Kidney capillary endothelial cell (primary cell): Measurements from ENCODE around the gene TSR3.
A peak's percentile ranks its signal among the peaks of the same experiment; 100 is the strongest.

ENCODE experiments used
- DNase-seq: peaks from one replicate; pipeline ENCODE4 v3.0.0-alpha.2; 2018; ENCODE audit warnings: low spot score

TSR3 gene

DNA sequence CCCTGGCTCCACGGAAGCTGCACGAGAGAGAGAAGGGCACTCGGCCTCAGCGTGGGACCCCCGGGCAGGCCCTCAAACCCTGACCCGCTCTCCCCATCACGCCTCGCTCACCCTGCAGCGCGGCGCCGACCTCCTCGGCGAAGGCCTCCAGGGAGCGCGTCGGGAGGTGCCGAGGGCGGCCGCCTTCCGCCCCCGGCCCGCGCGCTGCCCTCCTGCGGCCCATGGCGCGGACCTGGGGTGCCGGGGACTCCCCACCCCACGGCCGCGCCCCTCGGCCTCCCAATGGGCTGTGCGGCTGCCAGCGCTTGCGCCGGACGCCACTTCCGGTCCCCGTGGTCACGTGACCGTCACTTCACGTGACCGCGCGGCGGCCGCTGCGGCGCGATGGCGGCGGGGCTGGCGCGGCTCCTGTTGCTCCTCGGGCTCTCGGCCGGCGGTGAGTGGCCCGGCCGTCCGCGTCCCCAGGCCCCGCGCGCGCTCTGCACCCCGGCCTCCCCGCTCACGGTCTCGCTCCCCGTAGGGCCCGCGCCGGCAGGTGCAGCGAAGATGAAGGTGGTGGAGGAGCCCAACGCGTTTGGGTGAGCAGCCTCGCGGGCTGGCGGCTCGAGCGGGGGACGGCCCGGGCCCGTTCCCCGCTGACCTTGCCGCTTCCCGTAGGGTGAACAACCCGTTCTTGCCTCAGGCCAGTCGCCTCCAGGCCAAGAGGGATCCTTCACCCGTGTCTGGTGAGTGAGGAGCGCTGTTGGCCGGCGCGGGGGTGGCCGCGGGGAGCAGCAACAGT is at the start of gene TSR3, which contains the start of gene GNPTG:
TSR3 (minus strand) TSS at position 297 of the 781 bp plus-strand sequence; CDS start at position 223, 74 bp downstream.
GNPTG (plus strand) TSS at position 350 of the 781 bp plus-strand sequence; CDS start at position 385, 35 bp downstream.
- peak; percentile 83 for DNase-seq

DNA sequence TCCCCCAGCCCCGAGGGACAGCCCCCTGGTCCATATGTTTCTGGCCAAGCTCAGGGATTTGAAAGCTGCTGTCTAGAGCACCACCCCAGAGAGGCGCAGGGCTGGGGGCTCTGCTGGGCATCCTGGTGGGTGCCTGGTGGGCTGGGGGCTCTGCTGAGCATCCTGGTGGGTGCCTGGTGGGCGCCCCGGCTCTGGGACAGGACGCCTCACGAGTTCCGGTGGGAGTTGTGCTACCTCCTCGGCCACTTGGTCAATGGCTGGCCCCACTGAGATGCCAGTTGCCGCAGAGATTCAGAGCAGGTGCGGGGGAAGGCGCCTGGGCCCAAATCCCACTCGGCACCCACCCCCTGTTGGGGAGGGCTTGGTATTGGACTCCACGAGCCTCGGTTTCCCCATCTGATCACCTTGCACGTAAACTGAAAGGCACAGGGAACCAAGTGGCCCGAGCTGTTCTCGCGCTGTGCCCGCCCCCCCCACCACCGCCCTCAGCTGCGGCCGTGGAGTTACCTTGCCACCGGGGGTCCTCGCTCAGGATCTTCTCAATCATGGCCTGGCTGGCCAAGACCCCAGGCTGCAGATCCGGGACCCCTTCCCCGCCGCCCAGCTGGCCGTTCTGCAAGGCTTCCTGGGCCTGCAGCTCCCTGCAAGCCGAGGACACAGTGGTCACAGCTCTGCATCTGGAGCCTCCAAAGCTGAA is 49.5 kb upstream of the TSR3 start:
- no peak for DNase-seq

DNA sequence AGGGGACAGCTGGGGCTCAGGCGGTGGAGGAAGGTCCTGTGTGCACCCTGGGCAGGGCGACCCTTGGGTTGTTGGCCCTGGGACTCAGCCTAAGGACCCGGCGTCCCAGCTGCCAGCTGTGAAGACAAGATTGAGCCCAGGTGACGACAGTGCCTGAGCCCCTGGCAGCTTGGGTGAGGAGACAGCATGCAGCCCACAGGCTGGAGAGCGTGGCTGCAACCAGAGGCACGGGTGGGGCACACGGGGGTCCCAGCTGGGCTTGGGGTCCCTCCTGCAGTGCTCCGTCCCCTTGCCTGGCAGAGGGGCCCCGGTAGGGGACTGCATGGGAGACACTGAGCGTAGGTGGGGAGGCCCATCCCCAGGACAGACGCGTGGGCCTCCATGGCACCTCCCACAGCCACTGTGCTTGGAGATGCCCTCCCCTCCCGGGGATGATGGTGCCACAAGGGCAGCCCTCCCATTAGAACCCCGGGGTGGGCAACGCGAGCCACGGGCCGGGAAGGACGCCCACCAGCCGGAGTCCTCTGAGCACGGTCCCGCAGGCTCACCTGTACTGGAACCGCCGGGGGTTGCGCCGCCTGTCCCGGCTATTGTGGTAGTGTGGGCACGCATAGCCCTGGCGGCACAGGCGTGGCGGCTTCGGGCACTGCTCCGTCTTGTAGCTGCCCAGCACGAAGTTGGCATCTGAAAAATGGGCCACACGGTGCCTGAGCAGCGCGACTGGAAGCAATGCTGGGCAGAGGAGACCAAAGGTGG is 47.3 kb upstream of the TSR3 start:
- DNase-seq: no peak

DNA sequence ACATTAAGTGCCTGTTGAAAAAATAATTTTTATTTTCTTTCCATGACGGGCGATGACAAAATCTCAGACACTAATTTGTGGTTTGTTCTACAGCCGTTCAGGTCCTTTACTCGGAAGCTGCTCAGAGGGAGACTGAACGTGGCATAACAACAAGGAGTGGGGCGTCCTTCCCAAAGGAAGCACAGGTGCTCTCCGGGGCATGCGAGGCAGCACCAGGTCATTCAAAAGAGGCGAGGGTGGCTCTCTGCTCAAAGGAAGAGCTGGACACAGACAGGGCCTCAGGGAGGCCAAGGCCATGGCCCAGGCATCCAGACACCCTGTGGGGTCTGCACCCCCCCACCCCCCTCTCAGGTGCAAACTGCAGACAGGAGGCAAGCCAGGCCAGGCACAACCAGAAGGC is 46.7 kb upstream of the TSR3 start:
- DNase-seq: no peak

DNA sequence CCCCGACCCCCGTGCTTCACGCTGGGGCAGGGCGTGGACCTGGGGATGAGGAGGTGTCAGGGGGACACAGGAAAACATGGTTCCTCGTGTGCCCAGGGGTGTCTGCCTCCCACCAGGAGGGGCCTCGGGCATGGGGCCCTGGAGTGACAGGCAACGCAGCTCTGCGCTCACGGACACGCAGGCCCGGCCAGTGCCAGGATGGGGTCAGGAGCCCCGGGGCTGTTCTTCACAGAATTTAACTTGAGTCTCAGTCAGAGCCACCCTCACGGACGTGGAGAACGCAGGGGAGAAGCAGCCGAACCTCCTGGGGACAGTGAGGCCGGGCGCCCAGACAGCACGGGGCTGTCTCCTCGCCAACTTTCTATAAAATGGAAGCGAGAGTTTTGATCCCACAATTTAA is 46.1 kb upstream of the TSR3 start:
- no peak for DNase-seq

DNA sequence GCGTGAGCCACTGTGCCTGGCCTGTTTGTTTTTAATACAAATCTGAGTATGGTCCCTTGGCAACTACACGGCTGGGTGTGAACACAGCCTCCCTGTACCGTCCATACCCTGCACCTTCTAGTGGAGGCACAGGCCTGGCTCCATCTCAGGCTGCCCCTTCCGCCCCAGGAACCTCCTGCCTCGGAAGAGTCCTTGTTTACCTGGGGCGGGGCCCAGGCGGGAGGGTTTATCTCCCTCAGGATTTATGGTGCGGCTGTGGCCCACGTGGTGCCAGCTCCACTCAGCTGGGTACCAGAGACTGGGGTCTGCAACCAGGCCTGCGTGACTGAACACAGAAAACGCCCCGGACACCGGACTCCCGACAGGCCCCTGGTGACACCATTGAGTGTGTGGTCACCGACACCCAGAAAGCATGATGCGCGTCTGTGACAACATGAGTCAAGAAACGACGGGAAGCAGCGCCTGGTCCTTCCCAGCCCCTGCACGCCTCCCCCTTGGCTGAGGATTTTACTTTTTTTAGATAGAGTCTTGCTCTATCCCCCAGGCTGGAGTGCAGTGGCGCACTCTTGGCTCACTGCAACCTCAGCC is 43.9 kb upstream of the TSR3 start:
- DNase-seq: no peak

DNA sequence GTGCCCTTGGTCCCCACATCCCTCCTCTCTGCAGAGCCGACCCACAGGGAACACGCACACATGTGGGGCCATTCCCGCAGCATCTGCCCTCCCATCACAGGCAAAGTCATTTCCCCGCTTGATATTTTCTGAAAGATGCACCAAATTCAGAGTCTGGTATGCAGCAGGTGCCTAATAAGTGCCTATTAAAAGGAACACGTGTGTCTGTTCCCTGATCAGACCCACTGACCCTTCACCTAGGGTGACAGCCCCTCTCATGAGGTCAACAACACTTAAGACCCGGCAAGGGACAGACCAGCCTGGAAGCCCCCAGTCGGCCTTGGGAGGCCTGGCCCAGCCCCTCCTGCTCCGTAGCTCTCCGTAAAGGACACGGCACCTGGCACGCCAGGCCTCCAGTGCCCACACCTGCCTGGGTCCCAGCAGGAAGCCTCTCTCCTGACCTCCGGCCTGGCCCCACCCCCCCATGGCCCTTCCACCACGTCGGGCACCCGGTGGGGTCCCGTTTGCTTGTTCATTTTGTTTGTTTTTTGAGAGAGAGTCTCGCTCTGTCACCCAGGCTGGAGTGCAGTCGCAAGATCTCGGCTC is 42.8 kb upstream of the TSR3 start:
- no peak for DNase-seq

DNA sequence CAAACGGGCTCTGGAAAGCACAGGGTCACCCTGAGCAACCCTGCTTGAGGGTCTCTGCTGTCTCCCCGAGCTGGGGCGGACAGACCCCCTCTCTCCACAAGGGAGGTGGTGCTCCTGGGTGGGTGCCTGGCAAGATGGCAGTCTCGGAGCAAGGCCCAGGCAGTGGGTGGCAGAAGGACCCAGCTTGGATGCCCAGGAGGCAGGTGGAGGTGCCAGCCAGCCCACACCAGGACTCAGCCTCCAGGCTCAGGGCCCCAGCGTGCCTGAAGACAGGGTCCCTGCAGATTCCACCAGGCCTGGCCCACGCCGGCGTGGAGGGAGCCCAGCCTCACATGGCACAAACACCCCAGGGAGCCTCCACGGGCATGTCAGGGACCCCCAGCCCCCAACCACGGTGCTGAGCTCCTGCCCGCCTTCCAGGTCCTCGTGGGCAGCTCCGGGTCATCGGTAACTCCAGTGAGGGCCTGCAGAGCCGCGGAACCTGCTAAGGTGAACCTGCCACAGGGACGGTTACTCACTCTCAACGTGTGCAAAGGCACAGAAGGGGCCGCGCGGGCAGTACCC is 42.0 kb upstream of the TSR3 start:
- no peak for DNase-seq

DNA sequence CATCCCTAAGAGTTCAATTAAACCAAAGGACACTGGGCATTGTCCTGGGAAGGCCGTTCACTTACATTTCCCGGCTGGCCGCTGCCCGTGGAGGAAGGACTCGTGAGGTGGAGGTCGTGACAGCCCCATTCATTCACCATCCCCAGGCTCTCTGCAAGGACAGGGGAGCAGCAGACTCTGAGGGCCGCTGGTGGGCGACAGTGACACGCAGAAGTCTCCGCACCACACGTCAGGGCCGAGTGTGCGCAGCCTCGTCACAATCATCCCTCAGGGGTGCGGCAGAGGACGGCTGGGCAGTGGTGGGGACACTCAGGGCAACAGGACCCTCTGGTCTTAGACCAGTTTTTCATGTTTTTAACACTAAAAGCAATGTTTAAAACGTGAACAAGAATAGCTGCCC is 41.1 kb upstream of the TSR3 start:
- DNase-seq: no peak

DNA sequence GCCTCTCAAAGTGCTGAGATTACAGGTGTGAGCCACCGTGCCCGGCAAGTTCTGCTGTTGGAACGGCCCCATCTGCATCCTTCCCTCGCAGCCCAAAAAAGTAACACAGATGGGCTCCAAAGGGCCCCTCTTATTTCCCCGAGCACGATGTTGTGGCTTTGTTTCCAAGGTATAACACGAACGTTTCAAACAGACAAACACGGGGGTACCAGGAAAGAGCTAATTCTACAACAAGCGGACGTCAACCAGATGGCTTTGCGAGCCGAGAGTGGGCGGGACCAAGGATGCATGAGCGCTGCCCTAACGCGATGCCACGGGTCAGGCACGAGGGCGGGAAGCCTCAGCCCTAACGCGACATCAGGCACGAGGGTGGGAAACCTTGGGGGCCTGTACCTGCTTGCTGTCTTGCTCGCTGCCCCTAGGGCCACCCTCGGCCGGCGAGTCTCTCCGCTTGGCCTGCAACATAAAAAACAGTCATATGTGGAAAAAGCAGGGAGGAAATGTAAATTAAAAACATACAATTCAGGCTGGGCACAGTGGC is 38.6 kb upstream of the TSR3 start:
- no peak for DNase-seq

DNA sequence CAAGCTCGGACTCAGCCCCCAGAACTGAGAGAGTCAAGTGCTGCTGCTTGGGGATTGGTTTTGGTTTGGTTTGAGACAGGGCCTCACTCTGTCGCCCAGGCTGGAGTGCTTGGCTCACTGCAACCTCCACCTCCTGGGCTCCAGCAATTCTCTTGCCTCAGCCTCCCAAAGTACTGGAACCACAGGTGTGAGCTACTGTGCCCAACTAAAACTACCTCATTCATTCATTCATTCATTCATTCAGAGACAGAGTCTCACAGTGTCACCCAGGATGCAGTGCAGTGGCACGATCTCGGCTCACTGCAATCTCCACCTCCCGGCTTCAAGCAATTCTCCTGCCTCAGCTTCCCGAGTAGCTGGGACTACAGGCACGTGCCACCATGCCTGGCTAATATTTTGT is 38.1 kb upstream of the TSR3 start:
- no peak for DNase-seq

DNA sequence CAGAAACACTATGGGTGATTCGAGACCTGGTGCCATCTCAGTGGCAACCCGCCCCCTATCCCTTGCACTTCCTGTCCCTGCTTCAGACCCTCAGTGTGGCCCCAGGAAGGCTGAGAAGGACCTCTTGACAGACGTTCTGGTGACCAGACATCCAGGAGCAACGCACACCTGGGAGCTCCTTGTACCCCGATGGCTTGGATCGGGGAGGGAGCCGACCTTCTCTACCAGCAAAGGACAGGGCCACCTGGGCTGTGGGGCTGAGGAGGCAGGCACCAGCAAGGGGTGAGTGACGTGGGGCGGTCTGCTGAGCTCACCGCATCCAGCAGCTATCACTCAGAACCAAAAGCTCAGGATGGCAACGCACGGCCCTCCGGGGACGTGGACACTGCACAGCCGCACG is 35.7 kb upstream of the TSR3 start:
- DNase-seq: no peak

DNA sequence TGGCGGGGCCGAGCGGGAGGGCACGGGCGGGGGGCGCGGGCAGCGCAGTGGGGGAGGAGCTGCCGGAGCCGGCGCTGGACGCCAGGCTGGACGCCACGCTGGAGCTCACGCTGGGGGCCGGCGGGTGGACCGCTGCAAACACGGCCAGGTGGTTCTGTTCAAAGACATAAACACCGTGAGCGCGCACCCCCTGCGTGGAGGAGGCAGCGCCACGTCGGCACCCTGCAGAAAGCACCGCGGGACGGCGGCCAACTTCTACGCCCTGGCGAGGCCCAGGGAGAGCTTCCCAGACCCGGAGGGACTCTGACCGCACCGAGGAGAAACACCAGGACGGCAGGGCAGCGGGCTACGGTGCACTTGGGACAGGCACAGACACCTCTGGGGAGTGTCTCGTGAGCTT is 33.6 kb upstream of the TSR3 start:
- no peak for DNase-seq

DNA sequence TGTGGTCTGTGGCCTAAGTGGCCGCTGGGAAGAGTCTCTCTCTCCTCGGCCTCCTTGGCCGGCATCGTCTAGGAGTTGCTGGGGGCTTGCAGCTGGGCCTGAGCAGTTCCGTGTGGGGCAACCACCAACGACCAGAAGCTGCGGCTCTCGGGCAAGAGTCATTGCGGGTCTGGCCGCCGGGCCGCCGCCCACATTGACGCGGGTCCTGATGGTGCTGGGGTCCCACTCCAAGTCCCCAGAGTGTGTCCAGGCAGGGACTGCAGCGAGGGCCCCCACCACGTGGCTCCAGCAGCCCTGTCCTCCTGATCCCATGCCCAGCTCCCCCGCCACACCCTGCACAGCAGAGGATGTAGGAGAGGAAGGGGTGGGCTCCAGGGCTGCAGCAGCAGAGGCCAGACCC is 31.9 kb upstream of the TSR3 start:
- no peak for DNase-seq

DNA sequence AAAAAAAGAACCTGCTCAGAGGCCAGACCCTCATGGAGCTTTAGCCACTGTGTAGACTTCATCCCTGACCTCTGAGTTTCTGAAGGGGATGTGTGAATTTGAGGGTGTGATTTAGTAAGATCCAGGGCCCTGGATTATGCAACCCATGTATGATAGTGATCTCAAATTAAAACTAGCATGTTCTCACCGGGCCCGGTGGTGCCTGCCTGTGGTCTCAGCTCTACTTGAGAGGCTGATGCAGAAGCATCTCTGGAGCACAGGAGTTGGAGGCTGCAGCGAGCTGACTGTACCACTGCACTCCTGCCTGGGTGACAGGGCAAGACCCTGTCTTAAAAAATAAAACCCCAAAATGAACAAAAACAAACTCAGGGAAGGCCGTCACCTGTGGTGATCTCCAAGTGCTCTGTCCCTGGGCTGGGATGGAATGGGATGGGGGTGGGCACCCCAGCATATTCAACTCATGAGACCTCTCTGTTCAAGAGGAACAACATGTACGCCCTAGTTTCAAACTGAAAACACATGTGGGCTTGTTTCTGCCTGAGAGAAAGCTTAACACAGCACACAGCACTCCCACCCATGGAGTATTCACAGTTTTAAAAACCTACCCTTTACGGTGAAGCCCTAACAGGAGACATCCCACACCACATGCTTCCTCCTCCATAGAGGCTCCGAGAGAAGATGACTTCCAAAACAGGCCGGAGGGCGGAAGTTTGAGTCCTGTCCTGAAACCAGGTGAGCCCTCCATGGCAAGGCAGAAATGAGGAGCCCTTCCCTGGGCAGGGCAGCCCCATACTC is 30.1 kb upstream of the TSR3 start:
- DNase-seq: no peak

DNA sequence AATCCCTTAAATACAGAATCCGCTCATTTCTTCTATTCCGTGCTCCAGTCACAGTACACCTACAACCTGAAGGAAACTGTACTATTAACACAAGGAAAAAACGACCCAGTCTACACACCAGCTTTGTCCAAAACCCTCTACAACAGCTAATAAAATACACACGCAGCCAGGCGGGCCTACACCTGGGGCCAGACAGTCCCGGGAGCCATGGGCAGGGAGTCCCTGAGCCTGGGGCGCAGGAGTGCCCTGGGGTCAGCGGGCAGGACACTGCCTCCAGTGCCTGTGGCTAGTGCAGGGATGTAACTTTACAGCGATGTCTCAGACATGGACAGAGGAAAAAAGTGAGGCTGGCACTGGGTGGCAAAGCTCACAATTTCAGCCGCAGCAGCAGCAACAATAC is 28.5 kb upstream of the TSR3 start:
- DNase-seq: no peak

DNA sequence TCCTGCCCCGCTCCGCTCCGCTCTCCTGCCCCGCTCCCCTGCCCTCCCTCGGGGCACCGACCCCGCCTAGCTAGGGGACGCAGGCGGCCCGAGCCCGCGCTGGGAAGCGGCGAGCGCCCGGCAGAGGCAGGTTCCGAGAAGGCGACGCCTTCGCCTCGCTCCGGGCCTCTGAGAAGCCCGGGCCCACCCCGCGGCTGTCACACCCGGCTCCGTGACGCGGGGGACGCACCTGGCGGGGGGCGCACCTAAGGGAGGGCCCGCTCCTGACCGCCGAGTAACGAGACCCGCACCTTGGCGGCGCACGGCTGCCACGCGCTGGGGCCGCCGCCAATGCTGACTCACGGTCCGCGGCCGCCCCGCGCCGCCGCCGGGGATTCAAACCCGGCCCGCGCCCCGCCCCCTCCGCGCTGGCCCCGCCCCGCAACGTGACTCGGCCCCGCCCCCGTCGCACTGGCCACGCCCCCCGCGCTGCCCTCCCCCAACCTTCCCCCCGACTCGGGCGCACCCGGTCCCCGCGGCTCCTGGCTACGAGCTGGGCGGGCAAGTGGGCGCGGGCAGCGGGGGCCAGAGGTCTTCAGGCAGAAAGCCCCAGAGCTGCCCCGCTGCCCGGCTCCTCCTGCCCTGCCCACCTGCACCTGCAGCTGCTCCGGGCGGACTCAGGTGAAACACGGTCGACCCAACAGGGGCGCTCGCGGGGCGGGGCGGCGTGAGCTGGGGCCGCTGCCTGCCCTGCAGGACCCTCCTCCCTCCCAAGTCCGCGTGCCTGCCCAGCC is 27.8 kb upstream of the TSR3 start:
- DNase-seq: peak; percentile 56

DNA sequence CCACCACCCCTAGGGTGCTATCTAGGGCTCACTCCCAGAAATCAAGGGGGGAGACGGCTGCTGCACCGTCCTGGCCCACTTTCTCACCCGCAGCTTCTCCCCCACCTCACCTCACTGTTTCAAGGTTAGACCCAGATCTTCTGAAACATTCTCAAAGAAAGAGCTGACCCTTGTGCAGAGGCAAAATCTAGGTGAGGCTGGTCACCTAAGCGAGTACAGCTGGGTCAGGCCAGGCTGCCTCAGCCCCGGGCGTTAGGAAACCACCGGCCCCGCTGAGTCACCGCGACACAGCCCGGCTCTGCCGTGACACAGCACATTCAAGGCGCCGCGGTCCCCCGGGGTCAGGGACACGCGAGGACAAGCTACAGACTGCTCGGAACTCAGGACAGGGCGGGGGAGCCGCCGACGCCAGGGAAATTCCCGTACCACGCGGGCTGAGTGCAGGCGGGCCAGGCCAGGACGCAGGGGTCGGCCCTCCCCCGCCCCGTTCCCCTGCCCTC is 27.2 kb upstream of the TSR3 start:
- DNase-seq: peak; percentile 69

DNA sequence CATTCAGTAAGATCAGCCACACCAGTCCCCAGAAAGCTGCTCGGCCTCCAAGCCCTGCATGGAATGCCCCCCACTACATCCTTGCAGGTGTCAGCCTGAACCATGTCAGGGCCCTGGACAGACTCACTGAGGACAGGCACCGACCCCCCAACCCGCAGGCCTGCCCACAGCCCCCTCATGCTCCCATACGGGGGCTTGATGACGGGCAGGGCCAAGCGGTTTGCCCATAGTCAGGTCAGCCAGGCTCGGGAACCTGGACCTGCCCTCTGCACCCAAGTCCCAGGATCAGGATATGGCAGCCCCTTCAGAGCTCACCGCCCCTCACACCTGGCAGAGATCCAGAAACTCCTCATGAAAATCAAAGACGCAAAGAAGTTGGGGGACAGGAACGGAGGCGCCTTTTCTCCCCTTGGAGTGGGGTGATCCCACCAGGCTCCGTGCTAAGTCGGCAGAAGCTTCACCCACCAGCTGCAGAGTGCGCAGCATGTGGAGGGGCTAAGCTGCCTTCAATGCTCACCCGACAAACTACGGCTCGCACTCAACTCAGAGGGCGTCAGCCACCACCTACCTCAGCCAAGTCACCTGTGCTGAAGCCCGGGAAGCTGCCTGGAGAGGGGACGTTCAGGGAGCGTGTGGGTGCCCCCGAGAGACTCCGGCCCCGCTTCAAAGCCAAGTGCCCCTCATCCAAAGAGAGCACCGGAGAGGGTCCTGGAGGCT is 26.6 kb upstream of the TSR3 start:
- DNase-seq: no peak
